Activated CD4-positive, alpha-beta memory T cell treated with anti-CD3 and anti-CD28 coated beads for 36 hours (primary cell): ENCODE results near the gene RING1. TPM values are rescaled to one million over a fixed set of nuclear protein-coding genes. Genes with fewer than 3 reads are reported as not detected.
"Not testable (repeated sequence)": the region's sequence is repeated elsewhere in the genome, so short reads cannot be mapped to it uniquely, and the experiment has no call there.

Experiments used
- CTCF ChIA-PET: fragments of 350-600 bp; sonication (Branson Sonifier 250); formaldehyde crosslinking; loops from one replicate; lab custom pipeline; 2021; ENCODE audit warnings: antibody characterized with exemption, inconsistent platforms; lab: Charles Lee
- POLR2A ChIA-PET: fragments of 350-600 bp; sonication (Branson Sonifier 250); formaldehyde crosslinking; loops from one replicate; lab custom pipeline; 2021; ENCODE audit warnings: antibody characterized with exemption; lab: Charles Lee
- DNase-seq: peaks from one replicate; pipeline ENCODE4 v3.0.0-alpha.2; 2020
- H3K27ac Mint-ChIP-seq: one replicate; pipeline ENCODE4 v1.8.0; 2021; ENCODE audit warnings: mixed read lengths
- H3K27me3 Mint-ChIP-seq: one replicate; pipeline ENCODE4 v1.8.0; 2021; ENCODE audit warnings: mixed read lengths
- H3K36me3 Mint-ChIP-seq: one replicate; pipeline ENCODE4 v1.8.0; 2021; ENCODE audit warnings: mixed read lengths
- H3K4me1 Mint-ChIP-seq: one replicate; pipeline ENCODE4 v1.8.0; 2021; ENCODE audit warnings: low read depth, mixed read lengths
- H3K4me3 Mint-ChIP-seq: one replicate; pipeline ENCODE4 v1.8.0; 2021; ENCODE audit warnings: mild to moderate bottlenecking, mixed read lengths
- H3K9me3 Mint-ChIP-seq: one replicate; pipeline ENCODE4 v1.8.0; 2021; ENCODE audit warnings: mixed read lengths
- intact Hi-C: fragments of 100-400 bp; cut with micrococcal nuclease; formaldehyde crosslinking; loops from one replicate; pipeline ENCODE4 v1.15.1; 2023
- total RNA-seq, 2 experiments: library from RNA; stranded (reverse); gene quantifications; one replicate each; pipeline ENCODE4 v1.2.3, GENCODE V29; 2021

The RING1 gene
- total RNA-seq, 2 experiments from 2014 or later: 25.4 to 28.4 TPM

DNA sequence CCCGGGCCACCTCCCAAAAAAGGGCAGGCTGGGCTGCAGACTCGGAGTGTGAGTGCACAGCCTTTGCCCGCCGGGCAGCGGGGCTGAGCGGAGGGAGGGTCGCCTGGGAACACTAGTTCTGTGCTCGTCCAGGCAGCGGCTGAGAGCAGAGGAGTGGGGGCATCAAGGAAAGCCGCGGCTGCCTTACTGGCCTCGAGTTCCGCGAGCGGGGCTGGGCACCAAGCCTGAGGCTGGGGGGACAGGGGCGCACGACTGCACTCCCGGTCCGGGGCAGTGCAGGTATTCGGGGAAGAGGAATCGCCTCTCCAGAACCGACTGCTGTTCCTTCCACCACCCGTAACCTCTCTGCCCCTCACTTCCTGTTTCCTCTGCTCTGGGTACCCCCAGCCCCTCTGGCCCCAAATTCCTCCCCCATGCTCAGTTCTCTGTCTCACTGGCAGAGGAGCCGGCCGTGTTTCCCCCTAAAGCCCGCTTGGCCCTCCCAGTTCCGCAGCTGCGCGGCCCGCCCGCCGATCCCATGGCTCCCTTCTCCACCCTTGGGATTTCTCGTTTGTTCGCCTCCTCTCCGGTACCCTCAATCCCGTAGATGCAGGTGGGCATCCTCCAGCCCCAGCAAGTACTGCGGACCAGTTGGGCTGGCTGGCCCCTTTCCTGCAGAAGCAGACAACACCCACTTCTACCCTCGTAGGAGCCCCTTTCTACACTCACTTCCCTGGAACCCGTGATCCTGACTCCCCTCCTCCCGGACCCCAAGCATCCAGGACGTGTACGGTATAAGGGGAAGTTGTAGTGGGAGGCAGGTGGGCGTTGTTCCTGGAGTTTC, 5.1 kb downstream of the RING1 start:
- ChIA-PET CTCF (no interaction called here), POLR2A (no interaction called here)
- H3K4me3 Mint-ChIP-seq: peak overlapping the region; percentile 27
- H3K27me3 Mint-ChIP-seq: peaks cover 27% of the 10 kb centered on the region
- peak; percentile 27 for DNase-seq
- H3K4me1 Mint-ChIP-seq: peaks cover 34% of the 10 kb centered on the region
- intact Hi-C loops: no loop called here
- H3K9me3 Mint-ChIP-seq: no peaks in the 10 kb centered on the region
- H3K27ac Mint-ChIP-seq: no peak overlapping the region
- peaks cover 30% of the 10 kb centered on the region for H3K36me3 Mint-ChIP-seq

DNA sequence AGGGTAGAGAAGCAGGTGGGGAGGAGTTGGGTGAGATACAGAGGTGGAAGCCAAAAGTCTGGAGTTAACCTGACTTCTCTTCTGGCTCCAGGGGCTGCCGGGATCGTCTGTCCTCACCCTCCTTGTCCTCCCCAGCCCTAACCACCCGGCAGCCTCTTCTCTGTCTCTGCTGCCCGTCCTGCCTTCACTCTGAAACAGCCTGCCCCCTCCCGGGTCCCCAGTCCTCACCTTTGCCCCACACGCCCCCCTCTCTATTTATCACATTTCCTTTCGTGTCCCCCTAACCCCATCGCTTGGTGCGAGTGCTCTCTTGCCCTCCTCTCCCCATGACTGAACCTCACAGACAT, 5.7 kb downstream of the RING1 start:
- Mint-ChIP-seq H3K4me3 (no peak overlapping the region), H3K36me3 (peaks cover 28% of the 10 kb centered on the region), H3K9me3 (no peaks in the 10 kb centered on the region), H3K27ac (no peak overlapping the region), H3K4me1 (peaks cover 30% of the 10 kb centered on the region), H3K27me3 (peaks cover 31% of the 10 kb centered on the region)
- intact Hi-C loops: no loop called here
- ChIA-PET CTCF (no interaction called here), POLR2A (no interaction called here)
- DNase-seq: no peak

DNA sequence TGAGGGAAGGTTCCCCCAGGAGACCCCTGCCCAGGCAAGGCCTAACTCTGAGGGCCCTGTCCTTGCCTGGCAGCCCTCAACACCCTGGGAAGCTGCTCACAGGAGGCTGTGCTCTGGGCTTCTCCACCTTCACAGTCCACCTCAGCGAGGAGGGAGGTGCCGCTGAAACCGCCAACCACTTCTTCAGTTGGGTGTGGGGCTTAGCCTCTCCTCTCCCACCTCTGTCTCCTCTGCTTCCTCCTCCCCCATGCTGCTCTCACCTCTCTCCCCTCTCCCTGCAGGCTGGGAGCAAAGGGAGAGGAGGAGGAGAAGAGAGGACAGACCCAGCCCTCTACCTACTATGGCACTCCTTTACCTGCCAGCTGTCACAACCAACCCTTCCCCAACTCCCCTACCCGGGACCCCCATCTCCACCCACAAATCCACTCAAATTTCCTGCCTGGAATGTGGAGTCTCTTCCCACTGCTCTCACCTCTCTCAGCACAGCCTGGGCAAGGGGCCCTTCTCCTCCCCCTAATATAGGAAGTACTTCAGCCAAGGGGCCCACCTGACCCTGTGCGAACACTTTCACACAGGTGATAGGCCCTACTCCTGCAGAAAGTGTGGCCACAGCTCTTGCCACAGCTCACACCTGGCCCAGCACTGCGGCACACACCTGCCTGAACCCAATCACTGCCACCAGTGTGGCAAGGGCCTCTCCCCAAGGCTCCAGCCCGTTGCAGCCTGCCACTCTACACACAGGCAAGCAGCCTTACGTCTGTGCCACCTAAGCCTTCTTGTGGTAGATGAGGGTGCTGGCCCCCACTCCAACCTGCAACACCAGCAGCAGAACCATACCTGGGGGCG, 7.2 kb downstream of the RING1 start:
- Mint-ChIP-seq H3K4me1 (peaks cover 18% of the 10 kb centered on the region), H3K36me3 (peaks cover 13% of the 10 kb centered on the region), H3K27ac (no peak overlapping the region), H3K9me3 (no peaks in the 10 kb centered on the region), H3K4me3 (no peak overlapping the region), H3K27me3 (peaks cover 33% of the 10 kb centered on the region)
- ChIA-PET CTCF (interaction anchor here (0.6 kb wide), 1 partner anchor 89 kb away, joined by 3 read pairs; no protein-coding TSS in a partner anchor), POLR2A (no interaction called here)
- peak; percentile 5 for DNase-seq
- intact Hi-C loops: no loop called here

- Mint-ChIP-seq H3K27ac (no peak overlapping the region), H3K9me3 (no peaks in the 10 kb centered on the region), H3K27me3 (peaks cover 34% of the 10 kb centered on the region), H3K36me3 (peaks cover 10% of the 10 kb centered on the region), H3K4me1 (peaks cover 18% of the 10 kb centered on the region), H3K4me3 (no peak overlapping the region)
- ChIA-PET POLR2A (no interaction called here), CTCF (no interaction called here)
- DNase-seq: peak; percentile 9
- intact Hi-C loops: no loop called here
Observed at GRCh38 chr6:33216117-33216649, 7.9 kb downstream of the RING1 start.

GRCh38 chr6:33217246-33217645, 8.9 kb downstream of the RING1 start:
- Mint-ChIP-seq H3K36me3 (peaks cover 4% of the 10 kb centered on the region), H3K4me3 (no peak overlapping the region), H3K27me3 (peaks cover 38% of the 10 kb centered on the region), H3K9me3 (no peaks in the 10 kb centered on the region), H3K4me1 (peaks cover 18% of the 10 kb centered on the region), H3K27ac (no peak overlapping the region)
- DNase-seq: peak; percentile 4
- intact Hi-C loops: no loop called here
- ChIA-PET POLR2A (no interaction called here), CTCF (no interaction called here)

GRCh38 chr6:33217681-33218080, 9.4 kb downstream of the RING1 start:
- no peak for DNase-seq
- POLR2A ChIA-PET: no interaction called here
- Mint-ChIP-seq H3K4me1 (peaks cover 15% of the 10 kb centered on the region), H3K4me3 (no peak overlapping the region), H3K36me3 (peaks cover under 1% of the 10 kb centered on the region), H3K9me3 (no peaks in the 10 kb centered on the region), H3K27me3 (peaks cover 39% of the 10 kb centered on the region), H3K27ac (no peak overlapping the region)
- CTCF ChIA-PET: no interaction called here
- intact Hi-C loops: no loop called here

- H3K36me3 Mint-ChIP-seq, H3K9me3 Mint-ChIP-seq, POLR2A ChIA-PET, DNase-seq, H3K4me1 Mint-ChIP-seq, intact Hi-C loops, H3K27ac Mint-ChIP-seq, H3K4me3 Mint-ChIP-seq: not testable (repeated sequence)
- CTCF ChIA-PET: interaction anchor here (2.3 to 2.5 kb wide), 2 partner anchors 22 kb away, joined by 7 to 8 read pairs; no protein-coding TSS in a partner anchor
- peaks cover 32% of the 10 kb centered on the region for H3K27me3 Mint-ChIP-seq
Observed at GRCh38 chr6:33226503-33227120, 18.3 kb downstream of the RING1 start.

GRCh38 chr6:33235221-33235634, 26.9 kb downstream of the RING1 start:
- H3K27me3 Mint-ChIP-seq: peaks cover 23% of the 10 kb centered on the region

DNA sequence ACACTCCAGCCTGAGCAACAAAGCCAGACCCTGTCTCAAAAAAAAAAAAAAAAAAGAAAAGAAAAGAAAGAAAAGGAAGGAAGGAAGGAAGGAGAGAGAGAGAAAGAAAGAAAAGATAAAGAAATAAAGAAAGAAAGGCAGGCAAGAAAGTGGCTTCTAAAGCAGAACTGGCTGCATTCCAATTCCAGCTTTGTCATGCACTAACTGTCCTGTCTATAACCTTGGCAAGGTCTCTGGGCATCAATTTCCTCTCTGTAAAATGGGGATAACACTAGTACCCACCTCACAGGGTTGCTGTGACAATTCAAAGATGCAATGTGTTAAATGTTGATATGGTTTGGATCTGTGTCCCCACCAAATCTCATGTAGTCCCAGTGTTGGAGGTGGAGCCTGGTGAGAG, 28.0 kb downstream of the RING1 start:
- peaks cover 23% of the 10 kb centered on the region for H3K27me3 Mint-ChIP-seq
- no peaks in the 10 kb centered on the region for H3K9me3 Mint-ChIP-seq
- H3K4me1 Mint-ChIP-seq: no peaks in the 10 kb centered on the region
- no peak overlapping the region for H3K27ac Mint-ChIP-seq
- intact Hi-C loops: no loop called here
- no peak for DNase-seq
- CTCF ChIA-PET: interaction anchor here (1.9 kb wide), 1 partner anchor 12 kb away, joined by 6 read pairs; no protein-coding TSS in a partner anchor
- H3K4me3 Mint-ChIP-seq: no peak overlapping the region
- POLR2A ChIA-PET: no interaction called here
- no peaks in the 10 kb centered on the region for H3K36me3 Mint-ChIP-seq

More at GRCh38 chr6:33235221-33235634, 26.9 kb downstream of the RING1 start:
- CTCF ChIA-PET: interaction anchor here (1.9 kb wide), 1 partner anchor 13 kb away, joined by 6 read pairs; no protein-coding TSS in a partner anchor
- Mint-ChIP-seq H3K4me1 (no peaks in the 10 kb centered on the region), H3K36me3 (no peaks in the 10 kb centered on the region), H3K27ac (no peak overlapping the region), H3K4me3 (no peak overlapping the region), H3K9me3 (no peaks in the 10 kb centered on the region)
- intact Hi-C loops: no loop called here
- POLR2A ChIA-PET: no interaction called here
- DNase-seq: no peak

DNA sequence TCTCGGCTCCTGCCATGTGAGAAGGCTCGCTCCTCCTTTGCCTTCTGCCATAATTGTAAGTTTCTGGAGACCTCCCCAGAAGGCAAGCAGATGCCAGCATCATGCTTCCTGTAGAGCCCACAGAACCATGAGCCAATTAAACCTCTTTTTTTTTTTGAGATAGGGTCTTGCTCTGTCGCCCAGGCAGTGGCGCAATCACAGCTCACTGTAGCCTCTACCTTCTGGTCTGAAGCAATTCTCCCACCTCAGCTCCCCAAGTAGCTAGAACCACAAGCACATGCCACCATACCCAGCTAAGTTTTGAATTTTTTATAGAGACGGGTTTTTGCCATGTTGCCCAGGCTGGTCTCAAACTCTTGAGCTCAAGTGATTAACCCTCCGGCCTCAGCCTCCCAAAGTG, 28.6 kb downstream of the RING1 start:
- H3K9me3 Mint-ChIP-seq: no peaks in the 10 kb centered on the region
- POLR2A ChIA-PET: no interaction called here
- no peak overlapping the region for H3K27ac Mint-ChIP-seq
- H3K36me3 Mint-ChIP-seq: no peaks in the 10 kb centered on the region
- H3K27me3 Mint-ChIP-seq: peaks cover 20% of the 10 kb centered on the region
- intact Hi-C loops: no loop called here
- no peak overlapping the region for H3K4me3 Mint-ChIP-seq
- CTCF ChIA-PET: interaction anchor here (1.9 kb wide), 1 partner anchor 12 kb away, joined by 6 read pairs; no protein-coding TSS in a partner anchor
- DNase-seq: no peak
- peaks cover 3% of the 10 kb centered on the region for H3K4me1 Mint-ChIP-seq

DNA sequence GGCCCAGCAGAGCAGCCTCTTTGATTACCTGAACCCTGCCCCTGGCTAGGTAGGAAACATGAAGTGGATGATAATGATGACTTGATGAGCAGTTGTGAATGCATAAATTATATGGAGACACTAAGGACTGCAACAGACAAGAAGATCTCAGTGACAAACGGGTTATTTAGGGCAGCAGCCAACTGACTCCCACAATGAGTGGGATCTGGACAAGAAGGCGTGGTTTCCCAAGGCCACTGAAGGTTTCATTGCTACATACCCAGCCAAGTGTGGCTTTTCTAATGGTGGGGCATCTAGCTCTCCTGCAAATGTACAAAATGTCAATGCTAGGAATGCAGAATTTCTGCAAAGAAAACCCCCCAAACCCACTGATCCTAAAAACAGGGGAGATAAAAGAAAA, 29.4 kb downstream of the RING1 start:
- intact Hi-C loops: no loop called here
- Mint-ChIP-seq H3K4me3 (no peak overlapping the region), H3K27me3 (peaks cover 18% of the 10 kb centered on the region), H3K9me3 (no peaks in the 10 kb centered on the region), H3K36me3 (no peaks in the 10 kb centered on the region), H3K4me1 (peaks cover 9% of the 10 kb centered on the region), H3K27ac (no peak overlapping the region)
- DNase-seq: no peak
- CTCF ChIA-PET: interaction anchor here (0.6 kb wide), 1 partner anchor 113 kb away, joined by 3 read pairs; no protein-coding TSS in a partner anchor
- POLR2A ChIA-PET: no interaction called here
